Stimulated activated CD4-positive, alpha-beta T cell treated with anti-CD3 and anti-CD28 coated beads, Interleukin-1b, Interleukin-23, amount 100 ng/mL, for 4 hours (primary cell): Measurements from ENCODE around the gene CNTNAP2.

Experiments used
- DNase-seq, 2 donors: peaks; one replicate each; pipeline ENCODE4 v3.0.0-alpha.2; 2020; ENCODE audit warnings: low read depth in 2 of 2

CNTNAP2 gene

DNA sequence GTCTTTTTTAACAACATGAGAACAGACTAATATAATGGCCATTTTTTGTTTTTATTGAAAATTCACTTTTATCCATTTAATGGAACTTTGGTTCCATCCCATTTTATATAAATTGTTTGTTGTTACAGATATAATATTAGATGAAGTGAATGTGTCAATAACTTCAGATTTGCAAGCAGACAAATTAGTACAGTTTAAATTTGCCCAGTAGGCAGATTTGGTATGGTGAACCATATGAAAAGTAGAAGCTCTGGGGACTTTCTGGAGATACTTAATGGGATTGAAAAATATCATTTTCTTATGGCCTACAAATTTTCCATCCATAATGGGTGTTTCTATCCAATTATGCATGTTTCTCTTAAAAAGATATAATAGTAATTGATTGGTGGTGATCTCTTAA, 1277.7 kb downstream of the CNTNAP2 start:
- DNase-seq: no peak

DNA sequence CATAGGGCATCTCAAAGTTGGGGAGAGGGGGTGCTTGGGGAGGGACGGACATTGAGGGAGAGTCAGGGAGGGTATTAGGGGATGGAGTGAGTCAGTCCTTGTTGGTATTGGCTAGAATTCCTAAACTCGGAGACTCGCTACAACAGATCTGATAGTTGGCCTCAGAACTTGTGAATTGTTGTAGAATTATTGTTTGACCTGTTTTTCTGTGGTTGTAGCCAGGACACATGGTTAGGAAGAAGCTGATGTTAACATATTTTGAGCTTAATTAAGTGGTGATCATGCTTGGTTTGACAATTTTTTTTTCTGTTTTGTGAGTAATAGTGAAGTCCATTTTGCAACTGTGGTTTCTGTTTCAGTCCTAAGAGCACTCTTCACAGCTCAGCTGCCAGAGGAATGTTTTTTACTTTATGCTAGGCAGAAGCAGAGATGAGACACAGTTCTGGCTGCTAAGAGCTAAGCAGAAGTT, 1283.7 kb downstream of the CNTNAP2 start:
- DNase-seq: no peak

DNA sequence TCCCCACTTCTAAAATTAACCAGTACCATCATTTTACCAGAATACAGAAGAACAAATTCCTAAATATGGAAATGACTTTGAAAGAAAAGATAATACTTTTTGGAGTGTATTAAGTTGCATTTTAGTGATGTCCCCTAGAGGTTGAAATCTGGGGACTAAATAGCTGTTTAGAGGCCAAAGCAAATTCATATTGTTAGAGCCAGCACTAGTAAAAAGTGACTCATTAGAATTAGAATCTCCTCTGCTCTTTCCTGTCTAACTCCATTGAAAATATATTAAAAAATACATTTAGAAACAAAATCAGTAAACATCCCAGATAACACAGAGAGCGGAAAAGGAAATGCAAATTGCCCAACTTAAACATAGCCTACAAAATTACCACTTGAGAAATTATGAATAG, 1284.3 kb downstream of the CNTNAP2 start:
- DNase-seq: no peak

DNA sequence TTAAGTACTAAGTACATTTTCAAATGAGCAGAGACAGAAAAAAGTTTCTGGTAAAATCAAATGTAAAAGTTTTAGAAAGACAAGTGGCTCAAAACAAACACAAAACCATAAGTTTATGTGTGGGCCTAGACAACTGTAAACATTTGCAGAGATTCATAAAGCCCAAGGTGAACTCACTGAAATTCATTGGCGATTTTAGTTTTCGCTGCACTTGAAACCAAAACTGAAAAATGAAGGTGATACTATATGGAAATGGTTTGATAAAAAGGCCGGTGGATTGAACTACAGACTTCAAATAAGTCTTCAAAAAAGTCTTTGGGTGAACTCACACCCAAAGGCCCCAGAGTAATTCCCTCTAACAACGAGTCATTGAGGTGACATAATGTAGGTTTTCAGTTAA, 1289.0 kb downstream of the CNTNAP2 start:
- DNase-seq: no peak

DNA sequence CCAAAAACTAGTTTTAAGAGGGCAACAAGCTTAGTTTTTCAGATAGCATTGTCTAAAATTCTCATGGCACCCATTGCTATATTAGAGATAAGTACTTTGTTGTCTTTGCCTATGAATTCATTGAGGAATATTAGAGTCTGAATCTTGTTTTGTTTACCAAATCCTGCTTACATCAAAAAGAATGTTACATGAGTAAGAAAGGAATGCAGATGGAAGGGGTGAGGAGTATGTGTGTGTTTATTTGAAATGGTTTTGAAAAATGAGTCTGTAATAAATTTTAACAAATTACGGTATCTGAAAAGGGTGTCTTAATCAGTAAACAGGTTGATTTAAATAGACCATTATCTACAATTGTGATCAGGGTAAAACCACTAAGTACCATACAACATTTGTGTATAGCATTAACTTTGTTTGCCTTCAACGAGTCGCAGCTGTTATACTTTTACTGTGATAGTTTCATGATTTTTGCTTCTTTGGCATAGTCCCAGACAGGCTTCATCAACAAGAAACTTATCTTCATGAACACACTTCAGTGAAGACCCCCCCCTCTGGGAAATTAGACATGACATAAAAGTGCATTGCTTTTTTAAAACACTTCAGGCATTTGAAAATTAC, 1290.0 kb downstream of the CNTNAP2 start:
- DNase-seq: no peak

DNA sequence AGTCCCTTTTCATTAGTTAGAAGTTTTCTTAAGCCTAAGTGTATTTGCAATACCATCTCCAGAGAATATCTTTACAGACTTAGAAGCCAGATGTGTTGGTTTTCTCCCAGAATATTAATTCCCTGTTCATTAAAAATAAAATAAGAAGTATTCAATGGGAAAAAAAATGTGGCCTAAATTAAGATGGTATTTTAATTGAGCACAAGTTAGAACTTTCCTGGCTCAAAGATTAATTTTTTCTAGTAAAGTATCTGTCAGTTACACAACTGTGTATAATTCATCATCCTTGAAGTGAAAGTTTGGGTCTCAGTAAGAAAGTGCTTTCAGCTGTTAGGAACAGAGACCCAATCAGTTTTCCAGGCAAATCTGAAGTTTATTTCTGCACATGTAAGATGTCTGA, 1294.5 kb downstream of the CNTNAP2 start:
- no peak for DNase-seq

DNA sequence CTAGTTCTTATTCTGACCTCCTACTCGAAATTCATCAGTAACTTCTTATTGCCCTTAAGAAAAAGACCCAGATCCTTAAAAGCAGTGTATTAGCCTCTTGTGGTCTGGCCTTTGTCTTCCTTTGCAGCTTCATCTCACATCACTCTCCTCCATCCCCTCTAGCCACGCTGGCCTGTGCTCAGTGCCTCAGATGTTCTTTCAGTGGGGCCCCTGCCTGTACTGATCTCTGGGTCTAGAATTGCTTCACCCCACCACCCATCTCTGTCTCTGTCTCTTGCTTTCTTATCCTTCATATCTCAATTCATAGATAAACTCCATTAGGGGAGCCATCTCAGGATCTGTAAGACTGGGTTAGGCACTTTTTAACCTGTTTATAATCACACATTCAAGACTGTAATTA, 1295.5 kb downstream of the CNTNAP2 start:
- DNase-seq: no peak

DNA sequence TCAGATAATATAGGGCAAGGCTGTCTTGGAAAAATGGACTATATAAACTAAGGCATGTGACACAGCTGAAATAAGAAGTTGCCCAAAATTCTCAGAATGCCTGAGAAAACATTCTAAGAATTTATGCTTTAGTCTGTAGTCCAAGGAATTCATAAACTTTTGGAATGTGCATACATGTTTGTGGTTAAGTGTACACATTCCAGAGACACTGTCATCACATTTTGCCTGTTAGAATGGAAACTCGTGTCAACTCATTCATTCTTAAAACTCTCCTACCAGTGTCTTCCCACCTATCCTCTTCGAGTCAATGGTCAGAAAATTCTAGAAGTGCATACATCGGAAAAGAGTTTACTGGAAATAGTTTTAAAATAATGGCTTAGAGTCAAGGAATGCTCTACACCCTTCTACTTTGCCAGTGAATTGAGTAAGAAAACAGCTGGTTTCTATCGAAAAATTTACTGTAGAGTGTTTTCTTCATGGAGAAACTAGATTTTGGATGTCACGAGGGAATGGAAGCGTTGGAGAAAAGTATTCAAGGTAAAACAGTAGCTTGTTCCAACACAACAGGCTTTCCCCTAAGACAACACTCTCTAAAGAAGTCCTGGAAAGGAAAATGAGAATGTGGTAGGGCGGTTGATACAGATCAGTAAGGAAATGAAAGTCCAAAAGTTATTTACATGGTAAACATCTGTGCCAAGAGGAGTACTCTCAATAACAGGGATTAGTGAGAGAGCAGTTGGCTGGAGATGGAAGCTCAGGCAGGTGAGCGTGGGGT, 1296.4 kb downstream of the CNTNAP2 start:
- no peak for DNase-seq

DNA sequence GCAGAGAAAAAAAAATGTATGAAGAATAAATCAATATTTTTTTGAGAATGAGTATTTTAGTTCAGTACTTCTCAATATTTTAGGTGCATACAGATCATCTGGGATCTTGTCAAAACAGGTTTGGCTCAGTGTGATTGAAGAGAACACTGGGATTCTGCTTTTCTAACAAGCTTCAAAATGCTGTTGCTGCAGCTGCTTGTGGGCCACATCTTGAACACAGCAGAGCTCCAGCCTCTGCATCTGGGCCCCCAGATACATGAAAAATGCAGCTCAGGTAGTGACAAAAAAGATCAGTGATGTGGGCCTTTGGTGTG, 1296.9 kb downstream of the CNTNAP2 start:
- no peak for DNase-seq

DNA sequence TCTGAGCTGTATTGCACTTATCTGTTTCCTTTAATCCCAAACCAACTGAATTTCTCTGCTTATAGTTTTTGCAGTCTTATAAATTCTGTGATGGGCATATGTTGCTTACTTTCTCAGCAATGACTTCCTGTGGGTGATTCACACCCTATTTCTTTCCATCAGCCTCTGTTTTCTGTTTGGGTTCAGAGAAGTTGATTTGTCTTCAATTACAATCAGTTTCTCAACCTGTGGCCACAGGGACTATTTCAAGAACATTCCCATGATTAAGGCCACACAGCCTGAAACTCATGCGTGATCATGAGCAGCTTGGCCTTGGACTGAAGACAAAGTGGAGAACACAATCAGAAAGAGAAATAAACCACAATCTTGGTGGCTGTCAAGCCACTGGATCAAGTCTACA, 1299.4 kb downstream of the CNTNAP2 start:
- DNase-seq: no peak

DNA sequence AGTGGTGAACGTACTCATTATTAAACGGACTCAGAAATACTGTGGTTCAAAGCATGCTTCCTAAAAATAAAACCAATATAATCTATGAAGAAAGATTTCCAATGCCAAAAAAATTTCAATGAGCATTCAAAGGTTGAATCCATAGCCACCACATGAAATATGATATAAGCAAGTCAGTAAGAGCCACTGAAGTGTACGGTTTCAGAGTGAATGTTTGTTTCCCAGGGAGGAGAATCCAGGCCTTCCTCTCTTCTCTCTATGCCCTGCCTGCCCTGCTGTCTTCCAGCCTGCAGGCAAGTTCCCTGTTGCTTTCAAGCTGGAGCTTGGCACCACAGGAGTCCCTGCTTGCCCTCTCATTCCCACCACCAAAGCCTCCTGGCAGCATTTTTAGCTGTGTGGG, 1302.4 kb downstream of the CNTNAP2 start:
- no peak for DNase-seq

DNA sequence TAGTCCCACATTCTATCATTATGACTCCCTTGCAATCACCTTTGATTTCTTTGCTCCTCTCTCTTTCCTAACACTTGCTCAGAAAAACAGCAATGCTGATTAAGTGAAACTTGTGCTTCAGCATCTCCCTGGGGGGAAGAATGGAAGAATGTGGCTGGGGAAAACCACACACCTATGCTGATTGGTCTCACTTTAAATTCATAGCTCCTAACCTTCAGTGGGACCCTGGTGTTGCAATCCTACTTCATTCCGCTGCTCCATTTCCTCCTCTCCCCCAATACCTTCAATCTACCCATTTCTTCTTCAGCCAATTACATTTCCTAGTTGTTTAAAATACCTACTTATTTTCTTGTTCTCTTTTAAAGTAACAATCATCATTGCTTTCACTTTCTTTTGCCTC, 1307.3 kb downstream of the CNTNAP2 start:
- no peak for DNase-seq

DNA sequence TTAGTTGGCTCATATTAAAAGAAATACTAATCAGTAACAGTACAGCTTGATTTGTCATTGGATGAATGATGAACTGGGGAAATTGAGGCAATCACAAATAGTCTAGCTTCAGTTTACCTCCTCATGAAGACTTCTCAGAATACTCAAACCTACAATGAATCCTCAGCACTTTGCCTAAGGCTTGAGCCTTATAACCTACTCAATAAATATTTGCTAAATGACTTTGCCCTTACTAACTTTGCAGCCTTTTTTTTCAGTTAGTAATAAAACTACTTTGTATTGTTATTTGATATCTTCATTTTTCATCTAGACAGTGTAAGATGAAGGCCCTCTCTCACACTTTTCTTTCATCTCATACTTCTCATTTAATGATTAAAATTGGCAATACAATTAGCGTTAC, 1311.5 kb downstream of the CNTNAP2 start:
- DNase-seq: no peak

DNA sequence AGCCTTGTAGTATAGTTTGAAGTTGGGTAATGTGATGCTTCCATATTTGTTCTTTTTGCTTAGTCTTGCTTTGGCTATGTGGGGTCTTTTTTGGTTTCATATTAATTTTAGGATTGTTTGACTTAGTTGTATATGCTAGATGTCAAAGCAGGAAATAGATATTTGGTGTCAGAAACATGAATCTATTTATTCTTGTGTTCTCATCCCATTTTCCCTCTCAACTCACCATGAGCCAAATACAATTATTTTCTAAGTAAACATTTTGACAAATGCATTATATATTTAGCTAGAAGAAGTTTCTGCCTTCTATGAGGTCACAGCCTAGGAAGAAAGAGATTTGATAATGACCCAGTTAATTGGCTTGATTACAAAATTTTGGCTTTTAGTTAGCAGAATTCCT, 1313.4 kb downstream of the CNTNAP2 start:
- no peak for DNase-seq

DNA sequence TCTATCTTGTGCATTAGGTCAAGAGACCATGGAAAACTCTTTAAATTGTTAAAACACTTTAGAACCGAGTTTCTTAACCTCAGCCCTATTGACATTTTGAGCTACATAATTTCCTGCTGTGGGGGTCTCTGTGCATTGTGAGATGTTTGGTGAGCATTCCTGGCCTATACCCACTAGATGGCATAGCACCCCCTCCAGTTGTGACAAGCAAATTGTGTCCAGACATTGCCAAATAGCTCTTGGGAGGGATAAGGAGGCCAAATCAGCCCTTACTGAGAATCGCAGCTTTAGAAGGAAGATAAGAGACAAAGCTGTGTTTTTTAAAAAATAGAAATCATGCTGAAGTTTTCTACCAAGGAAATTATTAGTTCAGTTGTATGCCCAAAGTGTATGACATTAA, 1315.5 kb downstream of the CNTNAP2 start:
- DNase-seq: no peak

DNA sequence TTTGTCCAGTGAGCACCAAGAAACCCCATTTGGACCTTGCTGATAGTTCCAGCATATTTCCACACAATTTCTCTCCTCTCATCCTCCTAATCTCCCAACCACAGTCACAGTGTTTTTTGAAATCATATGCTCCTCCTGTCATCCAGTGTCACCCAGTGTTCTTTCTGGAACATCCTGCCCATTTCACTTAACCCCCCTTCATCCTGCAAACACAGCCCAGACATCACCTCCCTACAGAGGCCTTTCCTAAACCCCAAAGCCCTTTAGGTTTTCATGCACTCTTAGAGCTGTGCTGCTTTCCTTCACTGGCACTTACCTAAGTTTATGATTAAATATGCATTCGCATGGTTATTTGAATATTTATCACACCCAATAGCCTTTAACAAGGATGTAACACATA, 1316.0 kb downstream of the CNTNAP2 start:
- DNase-seq: no peak

DNA sequence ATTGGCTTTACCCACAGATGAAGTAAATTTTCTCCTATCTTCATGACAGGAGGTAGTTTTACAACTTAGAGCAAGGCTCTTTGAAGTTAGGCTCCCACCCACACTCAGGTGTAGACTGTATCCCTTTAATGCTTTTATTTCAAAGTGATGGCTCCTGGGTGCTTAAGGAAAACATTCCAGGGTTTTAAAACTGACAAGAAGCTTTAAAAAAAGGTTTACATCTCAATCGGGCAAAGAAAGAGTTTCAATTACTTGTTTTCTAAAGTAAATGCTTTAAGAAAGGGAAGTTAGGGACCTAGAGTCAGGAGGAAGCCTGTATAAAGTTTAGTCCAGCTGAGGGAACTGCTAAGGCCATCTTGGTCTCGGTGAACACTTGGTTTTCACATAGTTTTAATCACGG, 1320.1 kb downstream of the CNTNAP2 start:
- DNase-seq: no peak

DNA sequence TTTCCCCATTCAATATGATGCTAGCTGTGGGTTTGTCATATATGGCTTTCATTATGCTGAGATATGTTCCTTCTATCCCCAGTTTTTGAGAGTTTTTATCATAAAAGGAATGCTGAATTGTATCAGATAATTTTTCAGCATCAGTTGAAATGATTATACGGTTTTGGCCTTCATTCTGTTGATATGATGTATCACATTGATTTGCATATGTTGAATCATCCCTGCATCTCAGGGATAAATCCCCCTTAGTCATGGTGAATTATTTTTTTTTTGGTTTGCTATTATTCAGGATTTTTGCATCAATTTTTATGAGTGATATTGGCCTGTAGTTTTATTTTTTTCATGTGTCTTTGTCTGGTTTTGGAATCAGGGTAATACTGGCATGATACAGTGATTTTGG, 1321.6 kb downstream of the CNTNAP2 start:
- no peak for DNase-seq

DNA sequence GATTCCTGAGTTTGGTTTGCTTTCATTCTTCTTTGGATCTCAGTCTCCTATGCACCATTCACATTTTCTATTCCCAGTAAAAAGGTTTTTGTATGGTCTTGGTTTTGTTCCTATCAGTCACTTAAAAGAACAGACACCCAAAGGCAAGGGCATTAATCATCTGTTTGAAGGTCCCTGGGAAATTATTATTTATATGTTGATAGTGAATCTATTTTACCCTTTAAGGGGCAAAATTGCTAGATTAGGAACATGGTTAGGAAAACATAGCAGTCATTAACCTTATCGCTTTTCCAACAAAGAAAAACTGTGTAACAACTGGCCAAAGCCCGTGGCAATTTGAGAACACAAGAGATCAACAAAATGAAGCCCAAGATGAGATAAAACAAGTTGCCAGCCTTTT, 1327.3 kb downstream of the CNTNAP2 start:
- no peak for DNase-seq

DNA sequence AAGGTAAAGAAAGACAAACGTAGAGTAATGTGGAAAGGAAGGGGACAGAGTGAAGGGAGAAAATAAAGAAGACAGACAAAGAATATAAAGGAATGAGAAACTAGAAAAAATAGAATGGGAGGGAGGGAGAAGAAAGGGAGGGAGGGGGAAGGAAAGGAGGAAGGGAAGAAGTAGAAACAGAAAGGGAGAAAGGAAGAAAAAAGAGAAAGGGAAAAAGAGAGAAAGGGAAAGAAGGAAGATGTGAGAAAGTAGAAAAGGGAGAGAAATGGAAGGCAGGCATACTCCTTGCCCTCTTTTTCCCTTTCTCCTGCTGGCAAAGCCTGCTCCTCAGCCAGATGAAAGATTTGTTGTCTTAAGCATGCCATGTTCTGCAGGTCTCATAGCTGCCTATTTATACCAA, 1336.2 kb downstream of the CNTNAP2 start:
- no peak for DNase-seq

DNA sequence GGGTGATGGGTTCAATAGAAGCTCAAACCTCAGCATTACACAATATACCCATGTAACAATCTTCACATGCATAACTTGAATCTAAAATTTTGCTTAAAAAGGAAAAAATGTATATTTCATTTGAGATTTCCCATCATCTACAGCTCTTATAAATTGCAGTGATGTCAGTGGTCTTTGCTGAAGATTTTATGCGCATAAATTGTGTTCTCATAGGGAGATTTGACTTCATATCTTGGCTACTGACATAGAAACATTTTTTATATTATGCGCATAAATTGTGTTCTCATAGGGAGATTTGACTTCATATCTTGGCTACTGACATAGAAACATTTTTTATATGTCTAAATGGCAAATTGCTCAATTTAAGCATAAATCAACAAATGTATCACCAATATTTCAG, 1348.6 kb downstream of the CNTNAP2 start:
- no peak for DNase-seq

DNA sequence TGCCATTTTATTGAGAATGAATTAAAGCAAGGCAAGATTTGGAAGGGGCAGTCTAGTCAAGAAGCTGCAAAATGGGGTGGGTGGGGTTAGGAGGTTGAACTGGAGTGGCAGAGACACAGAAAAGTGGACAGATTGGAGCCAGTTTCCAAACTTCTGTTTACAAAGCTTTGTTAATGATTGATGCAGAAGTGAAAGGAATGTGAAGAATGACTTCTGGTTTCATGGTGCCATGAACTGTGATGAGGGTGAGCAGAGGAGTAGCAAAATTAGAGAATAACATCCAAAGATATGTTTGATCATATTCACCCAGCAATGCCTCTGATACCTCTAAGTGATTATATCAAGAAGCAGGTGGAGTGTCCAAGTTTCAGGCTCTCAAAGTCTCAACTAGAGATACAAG, 1356.0 kb downstream of the CNTNAP2 start:
- DNase-seq: no peak

DNA sequence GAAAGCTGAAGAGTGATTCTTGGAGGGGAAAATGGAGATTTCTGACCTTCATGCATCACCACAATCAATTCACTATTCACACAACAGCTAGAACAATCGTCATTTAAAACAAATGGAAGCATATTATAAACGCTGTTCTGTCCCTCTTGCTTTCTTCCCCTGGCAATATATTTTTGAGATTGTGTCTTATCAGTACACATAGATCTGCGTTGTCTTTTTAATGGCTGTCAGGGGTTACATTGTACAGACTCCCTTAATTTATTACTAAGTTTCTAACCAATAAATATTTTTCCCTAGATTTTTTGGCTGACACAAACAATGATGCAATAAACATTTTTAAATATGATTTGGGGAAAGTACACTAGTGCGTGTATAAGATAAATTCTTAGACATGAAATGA, 1358.3 kb downstream of the CNTNAP2 start:
- DNase-seq: no peak

DNA sequence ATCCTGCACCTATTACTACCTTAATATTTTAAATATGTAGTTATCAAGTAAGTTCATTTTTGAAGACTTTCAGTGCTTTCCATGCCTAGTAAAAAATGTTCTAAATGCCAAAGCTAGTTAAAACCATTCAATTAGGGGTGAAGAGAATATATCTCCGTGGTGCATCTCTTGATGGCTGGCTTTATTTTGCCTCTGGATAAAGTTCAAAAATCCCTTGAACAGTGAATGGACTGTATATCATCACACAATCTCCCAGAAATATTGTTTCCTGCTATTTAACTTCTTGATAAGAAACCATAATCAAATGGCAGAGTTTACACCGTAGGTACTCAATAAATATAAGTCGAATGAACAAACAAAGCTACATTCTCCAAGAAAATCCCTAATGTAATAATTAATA, 1360.9 kb downstream of the CNTNAP2 start:
- DNase-seq: no peak
